CMK (cell line): ENCODE data around the gene RSAD2.

Experiments
- DNase-seq: peaks from one replicate; pipeline ENCODE4 v3.0.0-alpha.2; 2010; ENCODE audit warnings: low read depth

RSAD2 gene

GRCh38 chr2:6905668-6906067 is 28.1 kb downstream of the RSAD2 start:
- DNase-seq = no peak

- DNase-seq = no peak
Measured at GRCh38 chr2:6906165-6906741, 28.7 kb downstream of the RSAD2 start.

- no peak for DNase-seq
Measured at GRCh38 chr2:6908291-6908690, 30.7 kb downstream of the RSAD2 start.

- peak; percentile 79 for DNase-seq
Measured at GRCh38 chr2:6909431-6910385, 32.1 kb downstream of the RSAD2 start.

GRCh38 chr2:6911721-6912120 is 34.1 kb downstream of the RSAD2 start:
- DNase-seq = no peak

GRCh38 chr2:6913415-6914157 is 36.0 kb downstream of the RSAD2 start:
- DNase-seq = no peak

GRCh38 chr2:6914828-6915227 is 37.3 kb downstream of the RSAD2 start:
- DNase-seq = no peak

GRCh38 chr2:6915399-6915798 is 37.8 kb downstream of the RSAD2 start:
- DNase-seq = no peak

GRCh38 chr2:6916224-6916623 is 38.6 kb downstream of the RSAD2 start:
- no peak for DNase-seq

- no peak for DNase-seq
Measured at GRCh38 chr2:6916736-6917070, 39.1 kb downstream of the RSAD2 start.

- no peak for DNase-seq
Measured at GRCh38 chr2:6917071-6917760, 39.6 kb downstream of the RSAD2 start, which contains the start of gene RNF144A. RNF144A (plus strand) TSS chr2:6917412; CDS start chr2:6996927, 79,515 bp downstream.

GRCh38 chr2:6917761-6918421 is 40.3 kb downstream of the RSAD2 start:
- no peak for DNase-seq

- DNase-seq = no peak
Measured at GRCh38 chr2:6919901-6920742, 42.5 kb downstream of the RSAD2 start.

- DNase-seq = no peak
Measured at GRCh38 chr2:6920743-6921064, 43.1 kb downstream of the RSAD2 start.

- no peak for DNase-seq
Measured at GRCh38 chr2:6921321-6921922, 43.8 kb downstream of the RSAD2 start.

- DNase-seq = no peak
Measured at GRCh38 chr2:6922201-6922656, 44.7 kb downstream of the RSAD2 start.

GRCh38 chr2:6923319-6923718 is 45.7 kb downstream of the RSAD2 start:
- DNase-seq = no peak

- DNase-seq = no peak
Measured at GRCh38 chr2:6924101-6924923, 46.7 kb downstream of the RSAD2 start.

- no peak for DNase-seq
Measured at GRCh38 chr2:6924924-6925409, 47.4 kb downstream of the RSAD2 start.
